HepG2 (cell line): Measurements from ENCODE around the gene HOXD8. TPM values are rescaled to one million over a fixed set of nuclear protein-coding genes. Genes with fewer than 3 reads are reported as not detected.

ENCODE experiments used
- ATAC-seq: fragments of 200-7000 bp; cut with Tn5 transposase; 3 replicates; pipeline ENCODE4 v1.9.1; 2020; ENCODE audit warnings: mild to moderate bottlenecking, moderate library complexity
- BruUV-seq: library from RNA; stranded (reverse); fragments of 400-500 nt; replicated peaks from 2 replicates; lab custom pipeline; 2021; lab: Mats Ljungman, UMichigan
- CTCF ChIA-PET: fragments of 300-600 bp; formaldehyde crosslinking; extraction: SDS; loops from one replicate; lab custom pipeline; 2021; ENCODE audit warnings: low total read pairs, inconsistent platforms, low intra/inter-chr PET ratio; lab: Yijun Ruan, JAX
- POLR2A ChIA-PET: fragments of 350-600 bp; sonication (Branson Sonifier 250); formaldehyde crosslinking; loops from one replicate; lab custom pipeline; 2020; ENCODE audit warnings: antibody characterized with exemption, inconsistent platforms; lab: Yijun Ruan, JAX
- DNase-seq: peaks from one replicate; pipeline ENCODE4 v3.0.0-alpha.2; 2015; ENCODE audit warnings: low spot score
- FAIRE-seq: peaks from 3 replicates; lab custom pipeline; 2011; peaks lifted over from hg19 to GRCh38; lab: Jason Lieb, UNC
- H2AFZ ChIP-seq: one replicate; pipeline ENCODE4 v1.6.1; 2011; ENCODE audit warnings: low read length, inconsistent platforms
- H3K27ac ChIP-seq: fragments of 300-600 bp; 3 replicates; pipeline ENCODE4 v1.8.0; 2011; ENCODE audit warnings: mixed run types, mild to moderate bottlenecking, mixed read lengths, low read length, inconsistent platforms; ENCODE audit not compliant: insufficient read depth; ENCODE audit errors: extremely low read length
- H3K27me3 ChIP-seq, 2 experiments: fragments of 200-600 bp in 1 of 2; 2 replicates in 1 of 2; 3 replicates in 1 of 2; pipeline versions ENCODE4 v1.6.0 to v1.8.0; 2011; ENCODE audit warnings: low read length in 2 of 2, mild to moderate bottlenecking in 2 of 2, moderate library complexity in 2 of 2, inconsistent platforms in 1 of 2; ENCODE audit not compliant: insufficient read depth in 2 of 2, control insufficient read depth in 1 of 2
- H3K36me3 ChIP-seq, 2 experiments: fragments of 200-600 bp in 1 of 2; replicated peaks in 1 of 2; 2 replicates in 1 of 2; 3 replicates in 1 of 2; pipeline versions ENCODE4 v1.5.1 to v1.8.0; 2011; ENCODE audit warnings: low read length in 2 of 2, inconsistent platforms in 1 of 2; ENCODE audit not compliant: insufficient read depth in 2 of 2, control insufficient read depth in 1 of 2
- H3K4me1 ChIP-seq: 2 replicates; pipeline ENCODE4 v1.5.1; 2012; ENCODE audit warnings: low read length, inconsistent platforms; ENCODE audit not compliant: insufficient read depth
- H3K4me2 ChIP-seq: 2 replicates; pipeline ENCODE4 v1.6.0; 2011; ENCODE audit warnings: low read depth, low read length, inconsistent platforms
- H3K4me3 ChIP-seq, 3 experiments: fragments of 200-600 bp in 1 of 3; sonication (generic), shearing (Covaris generic) in 1 of 3; replicated peaks in 1 of 3; 2 replicates each; pipeline ENCODE4 v1.5.1; 2011 to 2016; ENCODE audit warnings: low read length in 3 of 3, inconsistent platforms in 2 of 3, low read depth in 2 of 3, mild to moderate bottlenecking in 2 of 3, control low read depth in 1 of 3, mixed read lengths in 1 of 3; ENCODE audit not compliant: insufficient read depth in 1 of 3
- H3K79me2 ChIP-seq: one replicate; pipeline ENCODE4 v1.6.1; 2011; ENCODE audit warnings: low read length, inconsistent platforms; ENCODE audit not compliant: insufficient read depth
- H3K9ac ChIP-seq: 2 replicates; pipeline ENCODE4 v1.6.0; 2011; ENCODE audit warnings: mild to moderate bottlenecking, low read depth, low read length, inconsistent platforms; ENCODE audit not compliant: insufficient read depth
- H3K9me3 ChIP-seq: 2 replicates; pipeline ENCODE4 v1.5.1; 2012; ENCODE audit warnings: mild to moderate bottlenecking, low read length
- H4K20me1 ChIP-seq: 2 replicates; pipeline ENCODE4 v1.6.0; 2011; ENCODE audit warnings: inconsistent platforms, mild to moderate bottlenecking, low read length, moderate library complexity; ENCODE audit not compliant: insufficient read depth
- ARNT2 ChIP-seq: sonication (generic); formaldehyde crosslinking; IDR thresholded peaks from 2 replicates; pipeline ENCODE4 v1.8.0; 2022; ENCODE audit warnings: mild to moderate bottlenecking, low read depth, missing genetic modification reagents, moderate library complexity
- ATF7-NPFF ChIP-seq: sonication (generic); formaldehyde crosslinking; IDR thresholded peaks from 2 replicates; pipeline ENCODE4 v1.8.1; 2023; ENCODE audit warnings: mild to moderate bottlenecking, low read depth, missing genetic modification reagents, moderate library complexity
- EED ChIP-seq: sonication (generic); formaldehyde crosslinking; IDR thresholded peaks from 2 replicates; pipeline ENCODE4 v1.5.0; 2020; ENCODE audit warnings: mild to moderate bottlenecking, missing genetic modification reagents
- EZH2 ChIP-seq: conservative IDR thresholded peaks from 2 replicates; pipeline ENCODE4 v1.6.1; 2012; ENCODE audit warnings: mild to moderate bottlenecking, low read depth, low read length, moderate library complexity
- GLI4 ChIP-seq: sonication (generic); formaldehyde crosslinking; IDR thresholded peaks from 2 replicates; pipeline ENCODE4 v1.5.1; 2020; ENCODE audit warnings: missing genetic modification reagents, mild to moderate bottlenecking, moderate library complexity, borderline replicate concordance
- HCFC1 ChIP-seq: fragments of 150-350 bp; IDR thresholded peaks from 2 replicates; pipeline ENCODE4 v1.6.1; 2014; ENCODE audit warnings: low read depth, low read length
- NCOA5 ChIP-seq: sonication (generic); formaldehyde crosslinking; IDR thresholded peaks from 2 replicates; pipeline ENCODE4 v1.4.0; 2020; ENCODE audit warnings: missing genetic modification reagents
- SPEN ChIP-seq: sonication (generic); formaldehyde crosslinking; IDR thresholded peaks from 2 replicates; pipeline ENCODE4 v1.5.1; 2020; ENCODE audit warnings: low read depth, mild to moderate bottlenecking, missing genetic modification reagents
- ZBTB7A ChIP-seq: sonication (generic); formaldehyde crosslinking; IDR thresholded peaks from 2 replicates; pipeline ENCODE4 v1.8.0; 2022; ENCODE audit warnings: mild to moderate bottlenecking, missing genetic modification reagents
- ZNF136 ChIP-seq: sonication (generic); formaldehyde crosslinking; IDR thresholded peaks from 2 replicates; pipeline ENCODE4 v1.8.1; 2022; ENCODE audit warnings: low read depth, mild to moderate bottlenecking, moderate library complexity, missing genetic modification reagents
- ZNF333 ChIP-seq: sonication (generic); formaldehyde crosslinking; IDR thresholded peaks from 2 replicates; pipeline ENCODE4 v1.4.0; 2020; ENCODE audit warnings: mild to moderate bottlenecking, missing genetic modification reagents, borderline replicate concordance
- ZNF354B ChIP-seq: sonication (generic); formaldehyde crosslinking; IDR thresholded peaks from 2 replicates; pipeline ENCODE4 v1.8.0; 2022; ENCODE audit warnings: mild to moderate bottlenecking, missing genetic modification reagents
- ZNF572 ChIP-seq: sonication (generic); formaldehyde crosslinking; IDR thresholded peaks from 2 replicates; pipeline ENCODE4 v1.5.1; 2020; ENCODE audit warnings: mild to moderate bottlenecking, missing genetic modification reagents
- ZNF674 ChIP-seq: sonication (generic); formaldehyde crosslinking; IDR thresholded peaks from 2 replicates; pipeline ENCODE4 v1.5.0; 2020; ENCODE audit warnings: low read depth, mild to moderate bottlenecking, missing genetic modification reagents
- ZNF772 ChIP-seq: sonication (generic); formaldehyde crosslinking; IDR thresholded peaks from 2 replicates; pipeline ENCODE4 v1.5.0; 2020; ENCODE audit warnings: mild to moderate bottlenecking, missing genetic modification reagents
- WGBS: methylation state at CpG from one replicate; pipeline ENCODE4 v1.1.6; 2017; ENCODE audit warnings: low lambda C conversion rate; 5-methylcytosine and 5-hydroxymethylcytosine counted together
- in situ Hi-C: cut with HindIII; loops from 2 replicates; pipeline ENCODE4 v1.10.0; 2017; ENCODE audit warnings: low pct_unique_long_range_greater_than_20kb; ENCODE audit not compliant: extremely low pct_ligation_motif_present
- intact Hi-C: fragments of 100-400 bp; cut with micrococcal nuclease; formaldehyde crosslinking; loops from one replicate; pipeline ENCODE4 v1.10.0; 2022; ENCODE audit not compliant: unreplicated experiment
- polyA plus RNA-seq, 8 experiments: library from polyadenylated mRNA; depleted of rRNA in 3 of 8; stranded (reverse) in 7 of 8; unstranded in 1 of 8; fragments of >200 nt; fragmentation: Illumina TruSeq in 4 of 8; extraction: Trizol in 4 of 8; gene quantifications; 2 replicates each; pipeline versions ENCODE4 v1.2.1 to v1.2.3, GENCODE V29; 2011 to 2016; ENCODE audit warnings: low read depth in 4 of 8, missing spikeins in 1 of 8, mixed read lengths in 1 of 8; ENCODE audit not compliant: insufficient read depth in 1 of 8
- total RNA-seq, 5 experiments: library from RNA; depleted of rRNA; stranded (reverse); fragments of >200 nt; fragmentation: Illumina TruSeq; extraction: Trizol; gene quantifications; 2 replicates each; pipeline ENCODE4 v1.2.3, GENCODE V29; 2016; ENCODE audit warnings: low read depth in 1 of 5
- TF ChIP-seq, protein P1 (sequence below): IDR thresholded peaks from 2 replicates; pipeline ENCODE4 v1.6.1; 2016; ENCODE audit warnings: low read depth
- TF ChIP-seq, protein P2 (sequence below): sonication (generic); formaldehyde crosslinking; IDR thresholded peaks from 2 replicates; pipeline ENCODE4 v1.5.1; 2020; ENCODE audit warnings: mild to moderate bottlenecking, missing genetic modification reagents
- TF ChIP-seq, protein P3 (sequence below): sonication (generic); formaldehyde crosslinking; IDR thresholded peaks from 2 replicates; pipeline ENCODE4 v1.8.1; 2023; ENCODE audit warnings: mild to moderate bottlenecking, missing genetic modification reagents

Gene HOXD8
- total and polyA plus RNA-seq, 2 of the 13 experiments (the other 11 are each of a cell fraction or from before 2014, with no cell fraction given) = not detected

DNA sequence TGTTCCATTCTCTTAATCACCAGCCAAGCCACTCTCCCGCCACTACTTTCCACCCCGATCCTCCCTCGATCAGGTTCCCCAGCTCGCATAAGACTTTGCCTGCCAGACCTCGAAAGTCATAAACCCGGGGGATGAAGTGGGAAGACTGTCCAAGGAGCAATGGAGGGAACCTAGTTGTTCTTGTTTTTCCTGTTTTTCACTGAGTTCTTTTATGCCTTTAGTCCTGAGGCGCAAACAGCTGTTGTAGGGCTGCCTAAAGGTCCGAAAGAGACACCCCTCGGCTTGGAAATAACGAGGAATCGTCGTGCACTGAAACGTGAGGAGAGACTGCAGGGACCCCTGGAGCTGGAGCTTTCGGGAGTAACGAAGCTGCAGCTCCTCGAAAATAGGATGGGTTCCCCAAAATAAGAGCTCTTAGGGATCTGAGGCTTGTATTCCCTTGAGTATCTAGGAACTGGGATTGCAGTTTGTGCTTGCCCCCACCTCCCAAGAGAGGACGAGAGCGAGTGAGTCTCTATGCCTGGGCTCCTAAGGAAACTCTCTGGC is 31.6 kb upstream of the HOXD8 start:
- intact Hi-C loops = loop anchor here (1.0 to 5.0 kb wide), 6 partner anchors 408 to 896 kb away; no protein-coding TSS in a partner anchor
- TF ChIP-seq EED = 0 out of 2 replicates have a peak, but pooled peaks have one; percentile 12
- TF ChIP-seq GLI4 (CRISPR knock-in tag) = 0 out of 2 replicates have a peak, but pooled peaks have one; percentile 1
- TF ChIP-seq NCOA5 (CRISPR knock-in tag) = no peak
- no peak for TF ChIP-seq HCFC1
- TF ChIP-seq ZNF333 (CRISPR knock-in tag) = 0 out of 2 replicates have a peak, but pooled peaks have one; percentile 37
- peak; percentile 75; the same call in 1 of the 2 replicates for TF ChIP-seq EZH2
- TF ChIP-seq, protein P1, sequence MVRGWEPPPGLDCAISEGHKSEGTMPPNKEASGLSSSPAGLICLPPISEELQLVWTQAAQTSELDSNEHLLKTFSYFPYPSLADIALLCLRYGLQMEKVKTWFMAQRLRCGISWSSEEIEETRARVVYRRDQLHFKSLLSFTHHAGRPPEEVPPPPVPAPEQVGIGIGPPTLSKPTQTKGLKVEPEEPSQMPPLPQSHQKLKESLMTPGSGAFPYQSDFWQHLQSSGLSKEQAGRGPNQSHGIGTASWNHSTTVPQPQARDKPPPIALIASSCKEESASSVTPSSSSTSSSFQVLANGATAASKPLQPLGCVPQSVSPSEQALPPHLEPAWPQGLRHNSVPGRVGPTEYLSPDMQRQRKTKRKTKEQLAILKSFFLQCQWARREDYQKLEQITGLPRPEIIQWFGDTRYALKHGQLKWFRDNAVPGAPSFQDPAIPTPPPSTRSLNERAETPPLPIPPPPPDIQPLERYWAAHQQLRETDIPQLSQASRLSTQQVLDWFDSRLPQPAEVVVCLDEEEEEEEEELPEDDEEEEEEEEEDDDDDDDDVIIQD (CRISPR knock-in tag) = no peak
- peak; percentile 7; the same call in 1 of the 2 replicates for TF ChIP-seq ZBTB7A (CRISPR knock-in tag)
- TF ChIP-seq ZNF572 (CRISPR knock-in tag) = 0 out of 2 replicates have a peak, but pooled peaks have one; percentile 73
- TF ChIP-seq ARNT2 (CRISPR knock-in tag) = no peak
- TF ChIP-seq ZNF772 (CRISPR knock-in tag) = peak; percentile 6; the same call in 1 of the 2 replicates
- peak; percentile 3; the same call in 1 of the 2 replicates for TF ChIP-seq SPEN (CRISPR knock-in tag)
- no peak for TF ChIP-seq ATF7-NPFF (CRISPR knock-in tag)
- TF ChIP-seq, protein P2, sequence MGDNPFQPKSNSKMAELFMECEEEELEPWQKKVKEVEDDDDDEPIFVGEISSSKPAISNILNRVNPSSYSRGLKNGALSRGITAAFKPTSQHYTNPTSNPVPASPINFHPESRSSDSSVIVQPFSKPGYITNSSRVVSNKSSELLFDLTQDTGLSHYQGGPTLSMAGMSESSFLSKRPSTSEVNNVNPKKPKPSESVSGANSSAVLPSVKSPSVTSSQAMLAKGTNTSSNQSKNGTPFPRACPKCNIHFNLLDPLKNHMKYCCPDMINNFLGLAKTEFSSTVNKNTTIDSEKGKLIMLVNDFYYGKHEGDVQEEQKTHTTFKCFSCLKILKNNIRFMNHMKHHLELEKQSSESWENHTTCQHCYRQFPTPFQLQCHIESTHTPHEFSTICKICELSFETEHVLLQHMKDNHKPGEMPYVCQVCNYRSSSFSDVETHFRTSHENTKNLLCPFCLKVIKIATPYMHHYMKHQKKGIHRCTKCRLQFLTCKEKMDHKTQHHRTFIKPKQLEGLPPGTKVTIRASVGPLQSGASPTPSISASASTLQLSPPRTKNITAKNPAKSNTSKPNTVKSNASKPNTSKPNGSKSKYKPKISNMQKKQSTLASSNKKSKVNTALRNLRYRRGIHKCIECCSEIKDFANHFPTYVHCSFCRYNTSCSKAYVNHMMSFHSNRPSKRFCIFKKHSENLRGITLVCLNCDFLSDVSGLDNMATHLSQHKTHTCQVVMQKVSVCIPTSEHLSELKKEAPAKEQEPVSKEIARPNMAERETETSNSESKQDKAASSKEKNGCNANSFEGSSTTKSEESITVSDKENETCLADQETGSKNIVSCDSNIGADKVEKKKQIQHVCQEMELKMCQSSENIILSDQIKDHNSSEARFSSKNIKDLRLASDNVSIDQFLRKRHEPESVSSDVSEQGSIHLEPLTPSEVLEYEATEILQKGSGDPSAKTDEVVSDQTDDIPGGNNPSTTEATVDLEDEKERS (CRISPR knock-in tag) = no peak
- peak; percentile 0; the same call in 1 of the 2 replicates for TF ChIP-seq ZNF136
- TF ChIP-seq ZNF674 (CRISPR knock-in tag) = 0 out of 2 replicates have a peak, but pooled peaks have one; percentile 23
- TF ChIP-seq, protein P3, sequence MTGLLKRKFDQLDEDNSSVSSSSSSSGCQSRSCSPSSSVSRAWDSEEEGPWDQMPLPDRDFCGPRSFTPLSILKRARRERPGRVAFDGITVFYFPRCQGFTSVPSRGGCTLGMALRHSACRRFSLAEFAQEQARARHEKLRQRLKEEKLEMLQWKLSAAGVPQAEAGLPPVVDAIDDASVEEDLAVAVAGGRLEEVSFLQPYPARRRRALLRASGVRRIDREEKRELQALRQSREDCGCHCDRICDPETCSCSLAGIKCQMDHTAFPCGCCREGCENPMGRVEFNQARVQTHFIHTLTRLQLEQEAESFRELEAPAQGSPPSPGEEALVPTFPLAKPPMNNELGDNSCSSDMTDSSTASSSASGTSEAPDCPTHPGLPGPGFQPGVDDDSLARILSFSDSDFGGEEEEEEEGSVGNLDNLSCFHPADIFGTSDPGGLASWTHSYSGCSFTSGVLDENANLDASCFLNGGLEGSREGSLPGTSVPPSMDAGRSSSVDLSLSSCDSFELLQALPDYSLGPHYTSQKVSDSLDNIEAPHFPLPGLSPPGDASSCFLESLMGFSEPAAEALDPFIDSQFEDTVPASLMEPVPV (CRISPR knock-in tag) = no peak
- TF ChIP-seq ZNF354B (CRISPR knock-in tag) = no peak

More for the DNA sequence above, 31.6 kb upstream of the HOXD8 start:
- H3K4me1 ChIP-seq = peaks cover 17% of the 10 kb centered on the region
- peak overlapping the region in 1 of 3 experiments; percentile 75; a peak in 1 of 6 replicates for H3K4me3 ChIP-seq
- no peak overlapping the region for H3K27ac ChIP-seq
- CTCF ChIA-PET = interaction anchor here (0.8 to 3.0 kb wide), 6 partner anchors 408 to 1398 kb away, joined by 3 to 33 read pairs (median 16); no protein-coding TSS in a partner anchor
- peaks cover 28 to 98% of the 10 kb centered on the region in 2 experiments for H3K27me3 ChIP-seq
- peak overlapping the region; percentile 91 for H3K4me2 ChIP-seq
- no peaks in the 10 kb centered on the region for H3K9me3 ChIP-seq
- POLR2A ChIA-PET = no interaction called here
- H3K79me2 ChIP-seq = no peaks in the 10 kb centered on the region
- 9% methylated on average over 18 of the region's 18 CpGs for WGBS
- DNase-seq (no peak), ATAC-seq (no peak), FAIRE-seq (no peak)
- H3K9ac ChIP-seq = no peak overlapping the region
- no TSS peak for BruUV-seq
- no peaks in the 10 kb centered on the region for H4K20me1 ChIP-seq
- in situ Hi-C loops = loop anchor here (5.0 kb wide), 2 partner anchors 411 to 731 kb away; no protein-coding TSS in a partner anchor
- no peaks in the 10 kb centered on the region for H3K36me3 ChIP-seq
- no peak overlapping the region for H2AFZ ChIP-seq
